Gastrocnemius medialis (tissue), 4 donors: ENCODE results near the gene DIP2C.

Experiments used
- POLR2A ChIP-seq, 2 donors: fragments of 450-650 bp; IDR thresholded peaks; one replicate each; pipeline ENCODE4 v1.6.1; 2017; ENCODE audit warnings: antibody characterized with exemption in 2 of 2, mild to moderate bottlenecking in 2 of 2, moderate library complexity in 2 of 2
- TF ChIP-seq, protein P1 (sequence below), 5 experiments: fragments of 450-650 bp in 3 of 5; fragments of 200-600 bp in 2 of 5; sonication (generic) in 2 of 5; IDR thresholded peaks in 4 of 5; conservative IDR thresholded peaks in 1 of 5; 1 replicate in 4 of 5; 2 replicates in 1 of 5; pipeline ENCODE4 v1.5.1; 2016 to 2019; ENCODE audit warnings: antibody characterized with exemption in 5 of 5, mild to moderate bottlenecking in 3 of 5, moderate library complexity in 3 of 5

- TF ChIP-seq, protein P1, sequence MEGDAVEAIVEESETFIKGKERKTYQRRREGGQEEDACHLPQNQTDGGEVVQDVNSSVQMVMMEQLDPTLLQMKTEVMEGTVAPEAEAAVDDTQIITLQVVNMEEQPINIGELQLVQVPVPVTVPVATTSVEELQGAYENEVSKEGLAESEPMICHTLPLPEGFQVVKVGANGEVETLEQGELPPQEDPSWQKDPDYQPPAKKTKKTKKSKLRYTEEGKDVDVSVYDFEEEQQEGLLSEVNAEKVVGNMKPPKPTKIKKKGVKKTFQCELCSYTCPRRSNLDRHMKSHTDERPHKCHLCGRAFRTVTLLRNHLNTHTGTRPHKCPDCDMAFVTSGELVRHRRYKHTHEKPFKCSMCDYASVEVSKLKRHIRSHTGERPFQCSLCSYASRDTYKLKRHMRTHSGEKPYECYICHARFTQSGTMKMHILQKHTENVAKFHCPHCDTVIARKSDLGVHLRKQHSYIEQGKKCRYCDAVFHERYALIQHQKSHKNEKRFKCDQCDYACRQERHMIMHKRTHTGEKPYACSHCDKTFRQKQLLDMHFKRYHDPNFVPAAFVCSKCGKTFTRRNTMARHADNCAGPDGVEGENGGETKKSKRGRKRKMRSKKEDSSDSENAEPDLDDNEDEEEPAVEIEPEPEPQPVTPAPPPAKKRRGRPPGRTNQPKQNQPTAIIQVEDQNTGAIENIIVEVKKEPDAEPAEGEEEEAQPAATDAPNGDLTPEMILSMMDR (IDR thresholded peaks at IDR 0.05 in 4 of 5, conservative IDR thresholded peaks at IDR 0.05 in 1 of 5) = no peak
- TF ChIP-seq POLR2A (IDR thresholded peaks at IDR 0.05) = no peak
Measured at GRCh38 chr10:601660-601963, 87.9 kb downstream of the DIP2C start.
